Measurements from ENCODE around the gene PDLIM1.

DNA sequence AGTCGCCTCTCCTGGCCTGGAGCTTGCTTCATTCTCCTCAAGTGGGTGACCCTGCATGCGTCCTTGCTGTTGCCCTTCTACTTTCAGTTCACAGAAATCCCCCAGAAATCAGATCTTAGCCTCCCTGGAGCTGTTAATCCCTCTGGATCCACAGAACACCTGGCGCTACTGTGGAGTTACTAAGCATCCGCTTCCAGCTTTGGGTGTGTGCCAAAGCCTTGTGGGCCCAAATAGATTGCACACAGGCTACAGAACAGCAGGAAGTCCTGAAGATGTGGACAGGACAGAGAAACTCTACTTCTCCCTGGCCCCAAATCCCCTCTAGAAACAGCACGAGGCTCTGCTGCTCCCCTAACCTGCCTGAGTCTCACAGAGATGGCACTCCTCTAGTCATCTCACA lies 36.6 kb upstream of the PDLIM1 start:
- TF ChIP-seq, protein P1, sequence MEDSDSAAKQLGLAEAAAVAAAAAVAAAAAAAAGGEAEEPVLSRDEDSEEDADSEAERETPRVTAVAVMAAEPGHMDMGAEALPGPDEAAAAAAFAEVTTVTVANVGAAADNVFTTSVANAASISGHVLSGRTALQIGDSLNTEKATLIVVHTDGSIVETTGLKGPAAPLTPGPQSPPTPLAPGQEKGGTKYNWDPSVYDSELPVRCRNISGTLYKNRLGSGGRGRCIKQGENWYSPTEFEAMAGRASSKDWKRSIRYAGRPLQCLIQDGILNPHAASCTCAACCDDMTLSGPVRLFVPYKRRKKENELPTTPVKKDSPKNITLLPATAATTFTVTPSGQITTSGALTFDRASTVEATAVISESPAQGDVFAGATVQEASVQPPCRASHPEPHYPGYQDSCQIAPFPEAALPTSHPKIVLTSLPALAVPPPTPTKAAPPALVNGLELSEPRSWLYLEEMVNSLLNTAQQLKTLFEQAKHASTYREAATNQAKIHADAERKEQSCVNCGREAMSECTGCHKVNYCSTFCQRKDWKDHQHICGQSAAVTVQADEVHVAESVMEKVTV (CRISPR knock-in tag; IDR thresholded peaks at IDR 0.05) = no peak
- TF ChIP-seq RAD51 (IDR thresholded peaks at IDR 0.05; ENCODE audit: borderline replicate concordance, low read depth) (no peak), SIRT6 (IDR thresholded peaks at IDR 0.05; ENCODE audit: low read depth, low read length) (no peak), NFE2L1 (tag; IDR thresholded peaks at IDR 0.05; ENCODE audit: borderline replicate concordance, low read depth) (no peak), EZH2 (IDR thresholded peaks at IDR 0.05; ENCODE audit: borderline replicate concordance, low read depth, low read length) (no peak)

All from K562 (cell line).